ENCODE data around the gene RREB1.

- TF ChIP-seq POLR2AphosphoS5 (IDR thresholded peaks at IDR 0.05) (no peak), CTCF (IDR thresholded peaks at IDR 0.05) (no peak), POLR2A (IDR thresholded peaks at IDR 0.05; ENCODE audit: low read depth) (no peak), EP300 (IDR thresholded peaks at IDR 0.05) (no peak)
These were observed 93.6 kb downstream of the RREB1 start for GRCh38 chr6:7201444-7201731.
